Measurements from ENCODE around the gene PHF12.
"Not testable (repeated sequence)": the region's sequence is repeated elsewhere in the genome, so short reads cannot be mapped to it uniquely, and the experiment has no call there.

PHF12 gene

GRCh38 chr17:28935744-28936460 lies 15.4 kb downstream of the PHF12 start:
- no peak for DNase-seq (ENCODE audit: low read depth in 2 of 3, low spot score in 2 of 3)

- DNase-seq (ENCODE audit: low read depth in 2 of 3, low spot score in 2 of 3), result not testable (repeated sequence)
These were observed 16.8 kb downstream of the PHF12 start for GRCh38 chr17:28934508-28934907.

GRCh38 chr17:28929787-28930186 lies 21.5 kb downstream of the PHF12 start:
- DNase-seq (ENCODE audit: low read depth in 2 of 3, low spot score in 2 of 3), result no peak

- no peak for DNase-seq (ENCODE audit: low read depth in 2 of 3, low spot score in 2 of 3)
These were observed 23.3 kb downstream of the PHF12 start for GRCh38 chr17:28928061-28928460.

GRCh38 chr17:28926786-28927185 lies 24.5 kb downstream of the PHF12 start:
- no peak for DNase-seq (ENCODE audit: low read depth in 2 of 3, low spot score in 2 of 3)

GRCh38 chr17:28926366-28926765 lies 25.0 kb downstream of the PHF12 start:
- DNase-seq (ENCODE audit: low read depth in 2 of 3, low spot score in 2 of 3), result no peak

- DNase-seq (ENCODE audit: low read depth in 2 of 3, low spot score in 2 of 3), result no peak
These were observed 25.4 kb downstream of the PHF12 start for GRCh38 chr17:28925912-28926365.

GRCh38 chr17:28920201-28920600 lies 31.1 kb downstream of the PHF12 start:
- no peak for DNase-seq (ENCODE audit: low read depth in 2 of 3, low spot score in 2 of 3)

- DNase-seq (ENCODE audit: low read depth in 2 of 3, low spot score in 2 of 3), result no peak
These were observed 33.0 kb downstream of the PHF12 start for GRCh38 chr17:28918295-28918694.

- no peak for DNase-seq (ENCODE audit: low read depth in 2 of 3, low spot score in 2 of 3)
These were observed 33.9 kb downstream of the PHF12 start for GRCh38 chr17:28917465-28917864.

- DNase-seq (ENCODE audit: low read depth in 2 of 3, low spot score in 2 of 3), result no peak
These were observed 34.3 kb downstream of the PHF12 start for GRCh38 chr17:28917029-28917428.

GRCh38 chr17:28916302-28916934 lies 34.9 kb downstream of the PHF12 start:
- no peak for DNase-seq (ENCODE audit: low read depth in 2 of 3, low spot score in 2 of 3)

GRCh38 chr17:28912938-28913333 lies 38.4 kb downstream of the PHF12 start:
- DNase-seq (ENCODE audit: low read depth in 2 of 3, low spot score in 2 of 3), result no peak

- DNase-seq (ENCODE audit: low read depth in 2 of 3, low spot score in 2 of 3), result no peak
These were observed 38.9 kb downstream of the PHF12 start for GRCh38 chr17:28912281-28912937.

- no peak for DNase-seq (ENCODE audit: low read depth in 2 of 3, low spot score in 2 of 3)
These were observed 39.8 kb downstream of the PHF12 start for GRCh38 chr17:28911411-28912045.

- no peak for DNase-seq (ENCODE audit: low read depth in 2 of 3, low spot score in 2 of 3)
These were observed 40.8 kb downstream of the PHF12 start for GRCh38 chr17:28910534-28910933.

- DNase-seq (ENCODE audit: low read depth in 2 of 3, low spot score in 2 of 3), result no peak
These were observed 42.6 kb downstream of the PHF12 start for GRCh38 chr17:28908640-28909167.

GRCh38 chr17:28907709-28908475 lies 43.4 kb downstream of the PHF12 start:
- DNase-seq (ENCODE audit: low read depth in 2 of 3, low spot score in 2 of 3), result no peak

- DNase-seq (ENCODE audit: low read depth in 2 of 3, low spot score in 2 of 3), result no peak
These were observed 44.4 kb downstream of the PHF12 start for GRCh38 chr17:28906706-28907438.

- DNase-seq (ENCODE audit: low read depth in 2 of 3, low spot score in 2 of 3), result no peak
These were observed 45.0 kb downstream of the PHF12 start for GRCh38 chr17:28906276-28906675.

Measured in activated CD8-positive, alpha-beta memory T cell treated with anti-CD3 and anti-CD28 coated beads for 48 hours (primary cell).